ENCODE data around the gene KIDINS220.

KIDINS220 gene

DNA sequence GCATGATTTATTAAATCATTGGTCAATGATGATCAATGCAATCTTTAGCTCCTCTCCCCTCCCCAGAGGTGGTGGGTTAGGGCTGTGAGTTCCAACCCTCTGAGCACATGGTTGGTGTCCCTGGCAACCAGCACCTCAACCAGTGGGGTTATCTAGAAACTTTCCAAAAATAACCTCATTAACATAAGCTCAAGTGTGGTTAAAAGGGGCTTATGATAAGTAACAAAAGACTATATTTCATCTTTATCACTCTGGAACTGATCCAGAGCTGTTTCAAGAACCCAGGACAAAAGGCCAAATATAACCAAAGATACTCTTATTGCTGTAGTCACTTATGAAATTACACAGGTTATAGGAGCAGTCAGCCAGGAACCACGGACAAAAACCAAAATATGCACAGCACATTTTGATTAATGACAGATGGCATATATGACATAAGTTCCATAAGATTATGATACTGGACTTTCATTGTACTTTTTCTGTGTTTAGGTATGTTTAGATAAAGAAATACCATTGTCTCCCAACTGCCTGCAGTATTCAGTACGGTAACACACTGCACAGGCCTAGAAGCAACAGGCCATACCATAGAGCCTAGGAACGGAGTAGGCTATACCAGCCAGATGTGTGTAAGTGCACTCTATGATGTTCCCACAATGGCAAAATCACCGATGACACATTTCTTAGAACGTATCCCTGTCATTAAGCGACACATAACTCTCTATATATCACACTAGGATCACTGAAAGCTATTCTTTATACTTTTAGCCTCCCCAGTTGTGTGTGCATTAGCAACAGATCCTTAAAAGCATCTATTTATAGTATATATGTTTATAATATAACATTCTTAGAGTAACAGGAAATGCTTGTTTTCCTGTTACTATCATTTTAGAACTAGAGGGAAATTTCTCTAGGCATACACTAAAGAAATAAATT is 31.9 kb downstream of the KIDINS220 start:
- no peak for DNase-seq (ENCODE audit: low spot score)

DNA sequence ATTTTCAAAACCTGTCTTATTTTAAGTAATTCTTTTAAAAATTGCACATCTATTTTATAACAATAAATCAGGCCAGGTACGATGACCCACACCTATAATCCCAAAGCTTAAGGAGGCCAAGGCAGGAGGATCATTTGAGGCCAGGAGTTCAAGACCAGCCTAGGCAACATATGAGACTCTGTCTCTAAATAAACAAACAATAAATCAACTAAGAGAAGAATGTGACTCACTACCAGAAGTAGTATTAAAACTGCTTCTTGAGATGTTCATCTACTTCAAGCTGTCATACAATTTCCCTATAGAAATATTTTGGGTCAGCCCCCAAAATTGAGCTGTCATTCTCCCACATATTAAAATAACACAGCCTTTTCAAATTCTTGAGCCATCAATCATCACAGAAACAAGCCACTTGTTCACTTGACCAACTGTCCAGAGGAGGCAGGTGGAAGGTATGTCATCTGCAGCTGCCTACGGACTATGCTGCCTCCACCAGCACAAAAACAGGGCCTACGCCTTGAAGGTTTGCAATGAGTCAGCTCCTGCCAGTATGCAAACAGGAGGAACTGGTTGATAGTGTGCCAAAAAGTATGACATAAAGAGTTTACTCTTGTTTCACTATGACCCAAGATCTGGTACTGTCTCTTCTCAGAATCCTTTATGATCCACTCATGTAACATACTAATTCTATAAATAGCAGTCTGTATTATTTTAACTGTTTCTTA is 33.6 kb downstream of the KIDINS220 start:
- DNase-seq (ENCODE audit: low spot score) = no peak

DNA sequence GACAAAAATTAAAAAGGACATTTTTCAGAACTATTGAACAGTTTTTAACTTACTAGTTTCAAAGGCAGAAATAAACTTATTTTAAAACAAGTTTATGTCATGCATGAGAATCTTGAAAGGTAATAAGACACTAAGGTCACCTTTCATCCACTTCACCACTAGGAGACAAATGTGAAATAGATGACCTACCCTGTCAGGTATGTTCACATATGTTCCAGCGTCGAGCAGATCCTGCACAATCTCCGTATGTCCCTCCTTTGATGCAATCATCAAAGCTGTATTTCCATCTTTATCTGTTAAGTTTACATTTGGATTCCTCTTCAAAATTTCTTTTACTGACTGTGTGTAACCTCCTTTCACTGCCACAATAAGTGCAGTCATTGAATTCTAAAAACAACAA is 34.7 kb downstream of the KIDINS220 start:
- DNase-seq (ENCODE audit: low spot score) = no peak

DNA sequence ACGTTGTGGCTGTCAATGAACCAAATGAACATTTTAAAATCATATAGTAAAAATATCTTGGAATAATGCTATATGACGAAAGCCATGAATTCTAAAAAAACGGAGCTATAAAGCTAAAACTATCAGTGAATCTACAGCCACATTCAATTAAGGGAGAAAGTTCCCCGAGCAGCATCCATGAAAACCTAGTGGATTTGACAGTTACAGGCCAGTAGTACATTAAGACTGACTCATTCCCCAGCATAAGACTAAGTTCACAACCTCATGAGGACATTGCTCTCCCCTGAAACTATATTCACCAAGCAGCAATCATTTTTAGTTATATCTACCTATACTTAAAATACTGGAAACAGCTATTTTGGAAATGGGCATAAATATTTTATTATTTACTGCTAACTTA is 36.6 kb downstream of the KIDINS220 start:
- no peak for DNase-seq (ENCODE audit: low spot score)

DNA sequence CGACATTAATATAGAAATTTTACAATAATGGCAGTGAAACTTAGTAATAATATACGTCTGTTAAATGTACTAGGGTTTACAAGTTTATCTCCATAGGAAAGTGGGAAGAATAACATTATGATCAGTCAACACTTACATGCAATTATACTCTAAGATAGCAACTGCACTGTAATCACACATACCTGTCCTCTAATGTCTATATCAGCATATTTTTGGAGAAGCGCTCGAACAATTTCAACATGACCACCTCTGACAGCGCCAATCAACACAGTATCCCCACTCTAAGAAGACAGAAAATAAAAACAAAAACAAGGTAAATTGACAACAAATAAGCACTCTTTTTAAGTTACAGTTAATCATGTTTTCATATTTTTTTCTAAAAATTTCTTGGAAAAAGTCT is 37.2 kb downstream of the KIDINS220 start:
- no peak for DNase-seq (ENCODE audit: low spot score)

DNA sequence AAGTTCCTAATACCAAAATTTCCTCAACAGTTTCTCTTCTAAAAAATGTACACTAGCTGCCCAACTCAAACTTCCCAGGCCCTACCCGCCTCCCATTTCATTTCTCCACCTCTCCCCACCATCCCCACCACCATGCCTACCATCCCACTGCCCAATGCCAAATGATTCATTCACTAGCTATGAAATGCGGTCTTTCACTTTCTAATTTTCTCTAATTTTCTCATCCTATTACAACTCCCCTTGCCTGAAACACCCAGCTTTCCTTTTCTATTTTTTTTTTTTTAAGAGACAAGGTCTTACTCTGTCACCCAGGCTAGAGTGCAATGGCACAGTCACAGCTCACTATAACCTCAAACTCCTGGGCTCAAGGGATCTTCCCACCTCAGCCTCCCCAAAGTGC is 38.4 kb downstream of the KIDINS220 start:
- no peak for DNase-seq (ENCODE audit: low spot score)

DNA sequence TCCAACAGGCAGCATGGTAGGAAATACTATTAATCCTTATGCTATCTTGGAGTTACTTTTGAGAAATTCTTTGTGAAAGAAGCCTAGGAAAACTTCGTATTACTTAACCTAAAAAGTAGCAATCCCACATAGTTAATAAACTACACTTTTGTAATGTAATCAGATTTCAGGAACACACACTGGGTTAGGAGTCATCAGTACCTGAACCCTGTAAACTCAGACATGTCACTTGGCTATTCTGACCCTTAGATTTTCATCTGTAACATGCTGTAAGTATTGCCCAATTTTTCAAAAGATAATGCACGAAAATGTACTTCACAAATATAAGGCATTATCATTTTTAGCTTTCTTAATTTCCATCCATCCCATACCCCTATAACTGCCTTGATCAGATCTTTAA is 39.0 kb downstream of the KIDINS220 start:
- no peak for DNase-seq (ENCODE audit: low spot score)

DNA sequence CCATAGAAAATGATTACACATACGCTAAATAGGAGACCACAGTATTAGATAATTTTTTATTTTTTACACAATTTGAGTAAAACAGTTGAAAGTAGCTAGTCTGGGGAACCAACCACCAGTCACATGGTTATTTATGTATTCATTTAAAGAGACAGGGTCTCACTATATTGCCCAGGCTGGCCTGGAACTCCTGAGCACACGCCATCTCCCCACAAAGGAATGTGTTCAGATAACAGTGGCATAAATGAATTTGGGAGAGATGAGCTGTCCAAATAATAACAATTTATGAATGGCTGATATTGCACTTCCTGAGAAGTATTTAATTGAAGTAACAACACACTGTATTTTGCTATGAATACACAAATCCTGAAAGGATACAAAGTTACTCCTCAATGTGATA is 39.7 kb downstream of the KIDINS220 start:
- DNase-seq (ENCODE audit: low spot score) = no peak

DNA sequence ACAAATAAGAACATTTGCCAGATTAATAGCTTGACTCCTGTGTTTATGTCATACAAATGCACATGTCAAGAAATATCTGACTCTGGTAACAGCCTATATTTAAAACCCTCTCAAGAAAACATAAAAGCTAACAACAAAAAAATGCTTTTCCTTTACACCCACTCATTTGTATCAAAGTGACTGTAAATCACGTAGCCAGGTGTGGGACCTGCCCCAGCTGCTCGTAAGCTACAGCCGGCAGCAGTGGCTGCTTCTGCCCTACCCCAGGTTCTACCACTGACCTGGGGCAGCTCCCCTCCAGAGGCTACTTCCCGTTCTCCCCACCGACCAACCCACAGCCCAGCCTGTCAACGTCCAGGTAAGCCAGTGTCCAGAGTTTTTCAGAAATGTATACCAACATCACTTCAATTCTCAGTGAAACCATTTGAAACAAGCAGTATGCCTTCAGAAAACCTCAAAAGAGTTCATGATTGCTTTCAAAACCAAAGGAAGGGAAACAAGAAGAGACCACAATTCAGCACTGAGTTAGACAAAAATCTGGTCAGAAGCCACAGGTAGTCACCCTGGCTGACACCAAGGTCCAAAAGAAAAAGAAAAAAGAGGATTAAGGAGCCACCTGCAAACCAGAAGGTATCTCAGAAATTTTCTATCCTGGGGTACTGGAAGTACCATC is 40.4 kb downstream of the KIDINS220 start:
- no peak for DNase-seq (ENCODE audit: low spot score)

DNA sequence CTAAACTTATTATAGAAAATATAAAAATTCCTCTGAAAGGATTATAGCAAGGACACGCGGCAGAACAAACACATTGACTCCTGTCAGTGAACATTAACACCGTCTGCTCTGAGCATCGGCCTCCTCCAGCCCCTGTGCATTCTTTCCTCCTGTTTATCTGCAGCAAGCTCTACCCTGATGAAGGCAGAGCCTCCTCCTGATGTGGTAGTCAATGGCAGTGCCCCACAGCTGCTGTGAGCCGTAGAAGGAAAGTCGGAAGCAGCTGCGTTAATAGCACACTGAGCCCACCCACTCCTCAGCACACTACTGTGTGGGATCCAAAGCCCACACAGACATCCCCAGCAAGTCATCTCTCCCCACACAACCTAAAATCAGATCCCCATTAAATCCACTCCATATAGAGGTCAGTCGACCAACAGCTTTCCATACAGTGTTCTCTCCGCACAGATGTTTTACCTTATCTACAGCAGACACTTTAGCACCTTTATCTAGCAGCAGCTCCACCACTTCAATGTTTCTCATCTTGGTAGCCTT is 41.0 kb downstream of the KIDINS220 start:
- DNase-seq (ENCODE audit: low spot score) = no peak

DNA sequence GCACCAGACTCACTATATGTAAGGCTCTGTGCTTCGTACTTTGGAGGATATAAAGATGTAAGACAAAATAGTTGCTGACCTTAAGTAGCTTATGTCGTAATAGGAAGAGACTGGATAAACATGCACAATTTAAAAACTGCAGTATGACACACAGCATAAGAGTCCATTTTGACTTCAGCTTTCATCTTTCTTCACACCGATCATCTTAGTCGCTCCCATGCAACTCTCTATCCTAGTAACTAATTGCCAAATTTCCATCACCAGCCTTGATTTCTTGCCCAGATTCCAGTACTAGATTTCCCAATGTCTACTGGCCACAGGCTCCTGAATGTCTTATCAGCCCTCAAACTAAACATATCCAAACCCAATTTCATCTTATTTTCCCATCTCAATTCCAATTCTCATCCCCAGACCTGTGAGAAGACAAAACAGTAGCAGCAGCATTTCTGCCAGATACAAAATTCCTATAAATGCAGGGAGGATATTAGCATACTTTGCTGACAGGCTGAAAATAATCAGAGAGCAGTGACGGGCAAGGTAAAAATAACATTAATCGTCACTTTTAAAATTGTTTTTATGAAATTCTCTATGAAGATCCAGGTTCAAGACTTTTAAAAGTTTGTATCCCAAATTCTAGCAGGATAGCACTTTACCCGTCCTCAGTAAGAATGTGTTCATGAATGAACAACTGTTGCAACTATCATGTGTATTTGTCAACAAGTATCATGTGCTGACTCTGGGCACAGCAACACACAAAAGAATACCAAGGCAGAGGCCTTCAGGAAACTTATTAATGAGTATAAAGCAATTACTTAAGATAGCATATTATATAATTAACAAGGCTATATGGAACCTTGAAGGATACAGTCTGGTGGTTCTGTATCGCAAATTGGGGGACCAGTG is 42.2 kb downstream of the KIDINS220 start:
- DNase-seq (ENCODE audit: low spot score) = no peak

DNA sequence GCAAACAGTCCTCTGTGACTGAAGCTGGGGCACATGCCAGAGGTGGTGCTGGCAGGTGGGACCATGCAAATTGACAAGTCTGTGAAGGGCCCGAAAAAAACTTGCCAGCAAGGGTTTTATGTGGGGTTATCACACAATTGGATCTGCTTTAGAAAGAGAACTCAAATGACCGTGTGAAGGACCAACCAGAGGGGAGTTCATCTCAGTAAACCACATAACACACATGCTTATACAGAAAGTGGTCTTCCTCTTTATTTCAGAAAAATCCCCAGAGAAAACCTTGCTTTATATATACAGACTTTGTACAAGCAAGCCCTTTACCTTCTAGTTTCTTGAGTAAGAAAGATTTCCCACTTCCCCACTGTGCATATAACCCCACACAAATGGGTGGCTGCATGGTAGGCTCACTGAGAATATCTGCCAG is 46.7 kb downstream of the KIDINS220 start:
- no peak for DNase-seq (ENCODE audit: low spot score)

DNA sequence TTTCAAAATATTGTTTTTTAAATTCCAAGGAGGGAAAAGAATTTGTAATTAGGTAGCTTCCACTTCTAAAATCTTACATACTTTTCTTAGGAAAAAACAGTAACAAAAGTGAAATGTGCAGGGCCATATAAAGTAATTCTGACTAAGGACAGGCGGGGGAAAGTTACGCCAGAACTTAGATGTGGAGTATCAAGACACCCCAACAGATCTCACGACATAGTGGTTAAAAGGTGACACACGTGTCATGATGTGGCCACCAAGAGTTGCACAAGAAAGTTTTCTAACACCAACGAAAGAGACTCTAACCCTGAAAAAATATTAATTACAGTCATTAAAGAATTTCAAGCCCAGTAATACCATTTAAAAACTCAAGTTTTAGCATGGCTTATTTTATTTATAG is 51.0 kb downstream of the KIDINS220 start:
- no peak for DNase-seq (ENCODE audit: low spot score)

DNA sequence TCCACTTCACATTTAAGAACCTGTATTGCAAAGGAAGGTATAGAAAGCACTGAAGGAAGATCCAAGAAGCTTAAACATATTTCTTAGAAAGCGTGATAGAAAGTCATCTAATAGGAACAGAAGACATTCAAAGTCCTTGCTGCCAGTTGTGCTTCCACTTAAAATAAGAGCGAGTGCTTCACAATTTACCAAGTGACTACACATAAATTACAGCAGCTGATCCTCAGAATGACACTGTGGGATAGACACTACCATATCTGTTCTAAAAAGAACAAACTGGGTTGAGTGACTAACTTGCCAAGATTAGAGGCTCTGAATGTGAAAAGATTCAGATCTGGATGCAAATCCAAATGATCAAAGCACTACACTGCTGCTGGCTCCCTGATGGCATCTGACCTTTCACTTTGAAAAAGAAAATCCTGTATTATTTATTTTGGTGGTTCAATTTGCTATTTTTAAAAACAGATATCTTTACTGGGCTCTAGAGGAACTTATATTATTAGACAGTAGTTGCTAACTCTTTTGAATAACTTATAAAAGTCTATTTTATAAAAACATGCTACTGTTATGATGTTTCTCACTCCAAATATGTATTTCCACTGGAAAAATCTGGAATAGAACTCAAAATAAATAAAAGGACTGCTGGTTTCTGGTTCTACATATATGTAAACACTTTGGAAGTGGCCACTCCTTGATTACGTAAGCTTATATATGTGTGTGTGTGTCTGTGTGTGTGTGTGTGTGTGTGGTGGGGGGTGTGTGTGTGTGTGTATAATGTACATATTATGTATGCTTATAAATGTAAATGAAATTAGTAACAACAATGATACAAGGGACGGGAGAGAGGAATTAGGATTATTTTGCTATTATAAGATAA is 57.4 kb downstream of the KIDINS220 start:
- DNase-seq (ENCODE audit: low spot score) = no peak

DNA sequence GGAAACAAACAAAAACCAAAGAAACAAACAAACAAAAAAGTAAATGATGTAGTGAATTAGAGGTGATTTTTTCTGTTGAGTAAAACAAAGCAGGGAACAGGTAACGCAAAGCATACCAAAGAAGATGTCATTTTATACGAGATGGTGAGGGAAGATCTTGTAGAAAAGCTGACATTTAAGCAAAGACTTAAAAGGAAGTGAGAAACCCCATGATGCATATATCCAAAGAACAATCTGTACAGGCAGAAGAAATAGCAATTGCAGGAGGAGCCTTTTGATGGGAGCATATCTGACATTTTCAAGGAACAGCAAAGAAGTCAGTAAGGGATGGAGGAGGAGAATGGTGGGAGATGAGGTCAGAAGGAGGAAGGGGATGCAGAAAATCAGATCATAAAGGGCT is 63.0 kb downstream of the KIDINS220 start:
- DNase-seq (ENCODE audit: low spot score) = no peak

DNA sequence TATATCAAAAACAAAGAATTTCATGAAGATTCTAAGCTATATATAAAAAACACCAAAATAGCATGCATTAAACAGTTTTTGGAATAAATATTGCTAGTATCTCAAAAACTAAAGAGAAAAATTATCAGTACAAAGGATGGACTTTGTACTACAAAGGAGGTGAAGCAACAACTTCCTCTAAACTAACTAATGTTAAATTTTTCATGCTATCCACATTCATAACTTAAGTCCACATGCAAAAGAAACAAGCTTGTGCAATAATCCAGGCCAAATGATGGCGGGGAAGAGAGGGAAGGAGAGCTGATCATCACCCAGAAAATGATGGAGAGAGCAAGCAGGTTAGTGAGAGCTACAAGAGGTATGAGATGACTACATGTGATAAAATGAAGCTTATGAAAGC is 70.1 kb downstream of the KIDINS220 start:
- DNase-seq (ENCODE audit: low spot score) = no peak

DNA sequence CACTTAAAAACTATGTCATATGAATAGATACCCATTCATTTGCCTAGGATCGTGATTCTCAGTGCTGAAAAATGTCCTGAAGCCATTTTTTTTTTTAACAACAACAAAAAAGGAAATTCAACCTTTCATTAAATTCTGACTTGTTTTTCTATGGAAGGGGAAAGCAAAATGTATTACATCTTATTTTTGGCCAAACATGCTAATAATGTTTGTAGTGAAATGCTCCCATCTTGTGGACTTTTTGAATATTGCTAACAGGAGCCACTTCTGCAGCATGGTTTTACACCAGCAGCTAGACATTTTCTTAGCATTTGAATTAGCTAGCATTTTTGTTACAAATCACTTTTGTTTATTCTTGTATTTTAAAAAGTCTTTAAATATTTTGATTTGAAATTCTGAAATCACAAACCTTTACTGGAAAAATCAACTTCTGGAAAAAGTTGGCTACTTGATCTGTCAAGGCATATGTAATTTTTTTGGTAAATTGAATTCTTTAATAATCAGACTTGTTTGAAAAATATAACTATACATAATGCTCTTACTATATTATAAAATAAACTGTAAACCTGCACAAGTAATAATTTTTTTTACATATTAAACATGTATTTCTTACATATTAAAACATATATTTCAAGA is 75.8 kb downstream of the KIDINS220 start:
- no peak for DNase-seq (ENCODE audit: low spot score)

DNA sequence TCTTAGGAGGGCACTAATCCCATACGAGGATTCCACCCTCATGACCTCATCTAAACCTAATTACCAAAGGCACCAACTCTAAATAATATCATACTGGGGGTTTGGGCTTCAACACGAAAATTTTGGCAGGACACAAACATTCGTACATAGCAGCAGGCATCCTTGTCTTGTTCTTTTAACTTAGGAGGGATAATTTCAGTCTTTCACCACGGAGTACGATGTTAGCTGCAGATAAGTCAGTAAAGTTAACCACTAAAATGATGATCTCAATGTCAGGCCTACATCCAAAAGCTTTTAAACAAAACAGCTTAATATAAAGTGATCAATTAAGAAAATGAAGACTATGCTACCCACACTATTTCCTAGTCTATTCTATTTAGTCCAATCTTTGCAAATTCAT is 80.7 kb downstream of the KIDINS220 start:
- no peak for DNase-seq (ENCODE audit: low spot score)

DNA sequence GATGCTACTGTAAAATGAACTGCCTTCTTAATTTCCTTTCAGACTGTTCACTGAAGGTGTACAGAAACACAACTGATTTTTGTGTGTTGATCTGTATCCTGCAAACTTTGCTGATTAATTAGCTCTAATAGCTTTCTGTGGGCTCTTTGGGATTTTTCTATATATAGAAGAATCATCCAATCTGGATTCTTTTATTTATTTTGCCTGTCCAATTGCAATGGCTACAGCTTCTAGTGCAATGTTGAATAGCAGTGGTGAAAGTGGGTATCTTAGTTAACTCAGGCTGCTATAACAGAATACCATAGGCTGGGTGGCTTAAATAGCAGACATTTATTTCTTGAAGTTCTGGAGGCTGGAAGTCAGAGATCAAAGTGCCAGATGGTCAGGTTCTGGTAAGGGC is 81.2 kb downstream of the KIDINS220 start:
- DNase-seq (ENCODE audit: low spot score) = no peak
